Prostate gland (tissue), 2 donors: Measurements from ENCODE around the gene PITPNB.

Source experiments
- CTCF ChIP-seq, 4 experiments: fragments of 200-600 bp in 2 of 4; fragments of 450-650 bp in 2 of 4; sonication (generic) in 2 of 4; IDR thresholded peaks; 1 replicate in 3 of 4; 2 replicates in 1 of 4; pipeline ENCODE4 v1.5.1; 2016 to 2019; ENCODE audit warnings: antibody characterized with exemption in 4 of 4, mild to moderate bottlenecking in 2 of 4, moderate library complexity in 2 of 4
- POLR2A ChIP-seq: fragments of 450-650 bp; IDR thresholded peaks from one replicate; pipeline ENCODE4 v1.6.1; 2016; ENCODE audit warnings: antibody characterized with exemption, mild to moderate bottlenecking

DNA sequence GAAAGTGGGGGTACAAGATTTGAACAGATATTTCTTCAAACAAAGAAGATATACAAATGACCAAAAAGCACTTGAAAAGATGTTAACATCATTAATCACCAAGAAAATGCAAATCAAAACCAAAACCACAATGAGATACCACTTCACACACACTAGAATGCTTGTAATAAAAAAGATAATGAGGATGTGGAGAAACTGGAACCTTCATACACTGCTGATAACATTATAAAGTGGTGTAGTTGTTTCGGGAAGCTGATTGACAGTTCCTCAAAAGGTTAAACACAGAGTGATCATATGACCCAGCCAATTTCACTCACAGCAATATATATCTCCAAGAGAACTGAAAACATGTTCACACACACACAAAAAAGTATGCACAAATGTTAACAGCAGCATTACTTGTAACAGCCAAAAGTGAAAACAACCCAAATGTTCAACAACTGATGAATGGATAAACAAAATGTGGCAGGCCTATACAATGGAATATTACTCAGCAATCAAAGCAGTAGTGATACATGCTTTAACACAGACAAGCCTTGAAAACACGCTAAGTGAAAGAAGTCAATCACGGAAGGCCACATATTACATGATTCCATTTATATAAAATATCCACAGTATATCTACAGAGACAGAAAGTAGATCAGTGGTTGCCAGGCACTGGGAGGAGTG is 15.1 kb downstream of the PITPNB start:
- no peak for TF ChIP-seq CTCF (IDR thresholded peaks at IDR 0.05)
- no peak for TF ChIP-seq POLR2A
